Neural crest cell (in vitro differentiated cells): ENCODE results near the gene TRAPPC3L. TPM values are rescaled to one million over a fixed set of nuclear protein-coding genes. Genes with fewer than 3 reads are reported as not detected.

Experiments used
- DNase-seq: peaks from one replicate; pipeline ENCODE4 v3.0.0; 2021; ENCODE audit warnings: low read depth, mixed read lengths, low spot score
- H3K27ac Mint-ChIP-seq: one replicate; pipeline ENCODE4 v1.8.0; 2021; ENCODE audit warnings: mild to moderate bottlenecking, mixed read lengths; ENCODE audit not compliant: unreplicated experiment
- H3K27me3 Mint-ChIP-seq: 2 replicates; pipeline ENCODE4 v1.8.0; 2021; ENCODE audit warnings: low read depth, mild to moderate bottlenecking, mixed read lengths
- H3K36me3 Mint-ChIP-seq: 2 replicates; pipeline ENCODE4 v1.8.0; 2021; ENCODE audit warnings: low read depth, mild to moderate bottlenecking, mixed read lengths
- H3K4me1 Mint-ChIP-seq: 2 replicates; pipeline ENCODE4 v1.8.0; 2021; ENCODE audit warnings: mixed read lengths
- H3K4me3 Mint-ChIP-seq: one replicate; pipeline ENCODE4 v1.8.0; 2021; ENCODE audit warnings: mild to moderate bottlenecking, mixed read lengths
- H3K9me3 Mint-ChIP-seq: 2 replicates; pipeline ENCODE4 v1.8.0; 2021; ENCODE audit warnings: mixed read lengths
- total RNA-seq: library from RNA; stranded (reverse); gene quantifications from 2 replicates; pipeline ENCODE4 v1.2.1, GENCODE V29; 2021
- TF ChIP-seq, protein P1 (sequence below): fragments of 200-600 bp; sonication (generic); conservative IDR thresholded peaks from 2 replicates; pipeline ENCODE4 v1.5.0; 2021; ENCODE audit warnings: antibody characterized with exemption, mild to moderate bottlenecking

The TRAPPC3L gene
- total RNA-seq, 1 donor from 2014 or later, result not detected

DNA sequence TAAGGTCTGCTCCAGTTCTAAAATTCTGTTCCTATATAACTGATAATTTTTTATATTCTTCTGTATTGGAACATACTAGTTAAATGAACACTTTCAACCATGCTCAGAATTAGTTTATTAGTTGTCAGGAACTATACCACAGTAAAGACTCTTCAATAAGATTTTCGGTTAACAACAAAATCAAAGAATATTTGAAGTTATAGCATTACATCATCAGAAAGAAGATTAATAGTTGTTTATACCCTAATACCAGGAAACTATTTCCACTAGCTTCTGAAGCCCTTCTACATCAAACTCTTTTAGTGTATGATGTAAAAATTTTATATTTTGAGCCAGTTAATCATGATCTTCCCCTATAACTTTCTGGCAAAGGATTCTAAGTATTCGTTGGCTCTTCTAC, 14.6 kb upstream of the TRAPPC3L start:
- TF ChIP-seq, protein P1, sequence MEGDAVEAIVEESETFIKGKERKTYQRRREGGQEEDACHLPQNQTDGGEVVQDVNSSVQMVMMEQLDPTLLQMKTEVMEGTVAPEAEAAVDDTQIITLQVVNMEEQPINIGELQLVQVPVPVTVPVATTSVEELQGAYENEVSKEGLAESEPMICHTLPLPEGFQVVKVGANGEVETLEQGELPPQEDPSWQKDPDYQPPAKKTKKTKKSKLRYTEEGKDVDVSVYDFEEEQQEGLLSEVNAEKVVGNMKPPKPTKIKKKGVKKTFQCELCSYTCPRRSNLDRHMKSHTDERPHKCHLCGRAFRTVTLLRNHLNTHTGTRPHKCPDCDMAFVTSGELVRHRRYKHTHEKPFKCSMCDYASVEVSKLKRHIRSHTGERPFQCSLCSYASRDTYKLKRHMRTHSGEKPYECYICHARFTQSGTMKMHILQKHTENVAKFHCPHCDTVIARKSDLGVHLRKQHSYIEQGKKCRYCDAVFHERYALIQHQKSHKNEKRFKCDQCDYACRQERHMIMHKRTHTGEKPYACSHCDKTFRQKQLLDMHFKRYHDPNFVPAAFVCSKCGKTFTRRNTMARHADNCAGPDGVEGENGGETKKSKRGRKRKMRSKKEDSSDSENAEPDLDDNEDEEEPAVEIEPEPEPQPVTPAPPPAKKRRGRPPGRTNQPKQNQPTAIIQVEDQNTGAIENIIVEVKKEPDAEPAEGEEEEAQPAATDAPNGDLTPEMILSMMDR, result no peak
- no peaks in the 10 kb centered on the region for H3K36me3 Mint-ChIP-seq
- H3K4me1 Mint-ChIP-seq, result no peaks in the 10 kb centered on the region
- no peaks in the 10 kb centered on the region for H3K9me3 Mint-ChIP-seq
- H3K4me3 Mint-ChIP-seq, result no peak overlapping the region
- no peak for DNase-seq
- peaks cover 2% of the 10 kb centered on the region for H3K27me3 Mint-ChIP-seq
- no peak overlapping the region for H3K27ac Mint-ChIP-seq

GRCh38 chr6:116557893-116558292, 12.4 kb upstream of the TRAPPC3L start:
- H3K36me3 Mint-ChIP-seq, result no peaks in the 10 kb centered on the region
- peaks cover 8% of the 10 kb centered on the region for H3K27me3 Mint-ChIP-seq
- H3K4me3 Mint-ChIP-seq, result no peak overlapping the region

GRCh38 chr6:116556814-116557415, 11.4 kb upstream of the TRAPPC3L start:
- Mint-ChIP-seq H3K4me1 (no peaks in the 10 kb centered on the region), H3K27ac (no peak overlapping the region), H3K4me3 (no peak overlapping the region), H3K27me3 (peaks cover 8% of the 10 kb centered on the region), H3K36me3 (no peaks in the 10 kb centered on the region), H3K9me3 (no peaks in the 10 kb centered on the region)
- no peak for DNase-seq
- TF ChIP-seq, protein P1, result no peak

More at GRCh38 chr6:116557893-116558292, 12.4 kb upstream of the TRAPPC3L start:
- Mint-ChIP-seq H3K9me3 (no peaks in the 10 kb centered on the region), H3K4me1 (no peaks in the 10 kb centered on the region), H3K27ac (no peak overlapping the region)
- TF ChIP-seq, protein P1, result no peak
- no peak for DNase-seq

DNA sequence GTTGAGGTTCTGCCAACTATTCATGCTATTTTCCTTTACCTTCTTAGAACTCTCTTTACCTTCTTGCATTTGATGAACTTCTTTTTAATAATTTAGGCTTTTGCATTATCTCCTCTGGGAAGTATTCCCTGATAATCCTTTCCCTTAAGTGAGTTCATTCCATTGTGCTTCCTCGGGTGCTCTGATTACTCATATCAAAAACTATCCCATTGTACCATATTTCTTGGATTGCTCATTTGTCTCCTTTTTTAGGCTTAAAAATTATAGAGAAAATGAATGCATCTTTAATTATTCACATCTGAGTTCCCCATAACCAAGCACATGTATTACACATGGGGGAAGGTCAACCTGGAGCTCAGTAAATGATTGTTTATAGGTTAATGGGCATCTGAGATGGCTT, 10.6 kb upstream of the TRAPPC3L start:
- Mint-ChIP-seq H3K36me3 (no peaks in the 10 kb centered on the region), H3K27me3 (peaks cover 8% of the 10 kb centered on the region), H3K4me3 (no peak overlapping the region), H3K9me3 (no peaks in the 10 kb centered on the region), H3K4me1 (peaks cover 1% of the 10 kb centered on the region), H3K27ac (no peak overlapping the region)
- TF ChIP-seq, protein P1, result no peak
- DNase-seq, result no peak

- H3K36me3 Mint-ChIP-seq, result no peaks in the 10 kb centered on the region
- H3K27me3 Mint-ChIP-seq, result peaks cover 10% of the 10 kb centered on the region
- no peak within 1 kb of the TSS for H3K27ac Mint-ChIP-seq
- peaks cover 6% of the 10 kb centered on the region for H3K4me1 Mint-ChIP-seq
- H3K9me3 Mint-ChIP-seq, result no peaks in the 10 kb centered on the region
- TF ChIP-seq, protein P1, result no peak
- DNase-seq, result no peak
- H3K4me3 Mint-ChIP-seq, result no peak within 1 kb of the TSS
Observed at GRCh38 chr6:116553451-116553850, 8.0 kb upstream of the TRAPPC3L start, which contains the start of gene CALHM4. TSS of gene CALHM4 (plus strand) at chr6:116553751. CDS start at chr6:116553794, 43 bp downstream.
